ENCODE measurements around the gene FIBCD1.

Gene FIBCD1

DNA sequence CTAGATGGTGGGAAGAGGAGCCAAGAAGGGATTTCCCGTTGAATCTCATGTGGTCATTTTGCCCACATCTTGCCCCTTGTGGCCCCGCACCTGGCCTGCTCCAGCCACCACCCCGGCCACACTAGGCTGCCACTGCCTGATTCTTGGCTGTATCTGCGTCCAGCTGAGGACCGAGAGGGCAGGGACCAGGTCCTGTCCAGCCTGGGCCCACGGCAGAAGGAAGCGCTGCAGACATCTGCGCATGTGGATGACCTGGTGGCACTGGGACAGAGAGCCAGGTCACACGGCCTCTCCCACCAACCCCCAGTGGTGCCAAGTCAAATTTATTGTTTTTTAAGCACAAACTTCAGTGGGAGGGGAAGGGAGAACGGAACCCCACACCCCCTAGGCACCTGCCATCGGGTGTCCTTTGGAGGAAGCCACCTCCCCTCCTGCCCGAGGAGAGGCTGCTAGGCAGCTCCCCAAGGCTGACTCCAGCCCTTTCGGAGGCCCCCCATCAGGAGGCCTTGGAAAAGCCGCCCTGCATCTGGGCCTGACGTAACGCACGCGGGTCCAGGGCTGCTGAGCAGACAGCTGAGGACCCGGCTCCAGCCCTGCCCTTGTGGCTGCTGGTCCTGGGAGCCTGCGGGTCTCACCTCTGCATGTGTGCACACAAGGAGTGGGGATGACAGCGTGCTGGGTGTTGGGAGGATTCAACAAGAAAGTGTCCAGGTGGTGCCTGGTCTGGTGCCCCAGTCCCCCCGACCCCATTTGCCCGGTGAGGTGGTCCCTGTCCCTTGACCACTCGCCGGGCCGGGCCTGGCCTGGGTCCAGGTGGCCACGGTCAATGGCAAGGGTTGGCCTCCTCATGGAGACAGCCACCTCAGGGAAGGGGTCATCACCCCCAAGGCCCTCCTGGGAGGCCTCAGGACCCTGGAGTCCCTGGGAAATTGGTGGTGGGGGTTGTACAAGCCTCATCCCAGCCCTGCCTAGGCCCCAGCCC is 36.6 kb downstream of the FIBCD1 start:
- FAIRE-seq, result no peak
- TF ChIP-seq, protein P1, sequence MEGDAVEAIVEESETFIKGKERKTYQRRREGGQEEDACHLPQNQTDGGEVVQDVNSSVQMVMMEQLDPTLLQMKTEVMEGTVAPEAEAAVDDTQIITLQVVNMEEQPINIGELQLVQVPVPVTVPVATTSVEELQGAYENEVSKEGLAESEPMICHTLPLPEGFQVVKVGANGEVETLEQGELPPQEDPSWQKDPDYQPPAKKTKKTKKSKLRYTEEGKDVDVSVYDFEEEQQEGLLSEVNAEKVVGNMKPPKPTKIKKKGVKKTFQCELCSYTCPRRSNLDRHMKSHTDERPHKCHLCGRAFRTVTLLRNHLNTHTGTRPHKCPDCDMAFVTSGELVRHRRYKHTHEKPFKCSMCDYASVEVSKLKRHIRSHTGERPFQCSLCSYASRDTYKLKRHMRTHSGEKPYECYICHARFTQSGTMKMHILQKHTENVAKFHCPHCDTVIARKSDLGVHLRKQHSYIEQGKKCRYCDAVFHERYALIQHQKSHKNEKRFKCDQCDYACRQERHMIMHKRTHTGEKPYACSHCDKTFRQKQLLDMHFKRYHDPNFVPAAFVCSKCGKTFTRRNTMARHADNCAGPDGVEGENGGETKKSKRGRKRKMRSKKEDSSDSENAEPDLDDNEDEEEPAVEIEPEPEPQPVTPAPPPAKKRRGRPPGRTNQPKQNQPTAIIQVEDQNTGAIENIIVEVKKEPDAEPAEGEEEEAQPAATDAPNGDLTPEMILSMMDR (IDR thresholded peaks at IDR 0.05; ENCODE audit: insufficient read depth, missing control alignments), result no peak
- no peak for DNase-seq (ENCODE audit: insufficient read length, low spot score)

DNA sequence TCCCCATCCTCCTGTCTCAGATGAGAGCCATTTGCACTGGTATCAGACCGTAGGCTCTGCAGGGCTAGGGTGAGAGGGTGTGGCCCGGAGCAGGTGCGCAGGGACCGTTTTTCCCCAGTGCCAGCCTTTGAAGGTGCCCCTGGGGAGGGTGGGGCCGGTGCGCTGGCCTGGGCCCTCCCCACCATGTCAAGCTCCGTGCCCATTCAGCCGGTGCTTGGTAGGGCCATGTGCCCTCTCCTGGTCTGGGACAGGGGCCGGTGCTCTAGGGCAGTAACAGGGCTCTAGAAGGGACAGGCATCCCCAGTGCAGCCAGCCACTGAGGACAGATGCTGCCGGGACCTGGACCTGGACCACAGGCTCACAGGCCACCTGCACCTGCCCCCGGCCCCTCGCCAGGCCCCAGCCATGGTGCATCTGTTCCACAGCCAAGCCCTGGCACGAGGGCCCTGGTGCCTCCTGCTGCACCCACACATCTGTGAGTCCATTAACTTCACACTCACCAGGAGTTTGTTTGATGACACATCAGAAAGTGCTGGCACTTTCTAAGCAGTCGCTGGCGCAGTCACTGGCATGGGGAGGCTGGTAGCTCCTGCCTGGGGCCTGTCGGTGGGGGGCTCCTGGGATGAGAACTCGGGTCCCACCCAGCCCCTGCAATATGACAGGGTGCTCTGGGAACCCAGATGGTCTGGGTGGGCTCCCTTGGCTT is 37.4 kb downstream of the FIBCD1 start:
- TF ChIP-seq, protein P1 (IDR thresholded peaks at IDR 0.05; ENCODE audit: insufficient read depth, missing control alignments), result no peak
- no peak for DNase-seq (ENCODE audit: insufficient read length, low spot score)
- no peak for FAIRE-seq

DNA sequence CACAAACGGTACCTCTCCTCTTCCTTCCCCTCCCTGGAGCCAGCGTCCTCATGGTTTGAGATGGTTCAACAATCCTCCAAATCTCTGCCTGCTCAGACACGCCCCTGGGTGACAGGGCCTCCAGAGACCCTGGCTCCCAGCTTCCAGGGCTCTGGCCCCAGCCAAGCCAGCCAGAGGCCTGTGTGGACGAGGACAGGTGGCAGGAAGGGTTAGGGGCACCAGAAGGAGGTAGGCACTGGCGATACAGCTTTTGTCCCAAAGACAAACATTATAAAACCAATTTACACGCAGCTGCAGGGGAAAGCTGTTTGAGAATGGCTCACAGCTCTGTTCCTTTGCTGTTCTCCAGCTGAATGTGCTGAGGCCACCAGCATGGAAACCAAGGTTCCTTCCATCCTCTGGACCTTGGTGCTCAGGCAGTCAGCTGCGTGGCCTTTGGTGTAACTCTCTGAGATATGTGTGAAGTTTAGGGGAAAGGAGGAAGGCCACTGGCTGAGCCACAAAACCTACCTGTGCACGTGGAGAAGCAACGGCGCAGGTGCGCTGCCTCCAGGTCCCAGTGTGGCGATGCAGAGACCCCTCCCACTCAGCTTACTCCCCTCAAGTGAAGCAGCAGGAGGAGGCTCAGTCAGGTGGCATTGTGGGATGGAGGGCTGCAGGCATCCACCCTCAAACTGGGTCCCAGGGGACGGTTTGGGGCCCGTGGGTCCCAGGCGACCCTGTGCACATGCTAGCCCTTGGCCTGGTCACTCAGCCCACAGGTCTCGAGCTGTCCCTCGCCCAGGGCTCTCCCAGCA is 38.1 kb downstream of the FIBCD1 start:
- TF ChIP-seq, protein P1 (IDR thresholded peaks at IDR 0.05; ENCODE audit: insufficient read depth, missing control alignments), result no peak
- no peak for DNase-seq (ENCODE audit: insufficient read length, low spot score)
- no peak for FAIRE-seq

DNA sequence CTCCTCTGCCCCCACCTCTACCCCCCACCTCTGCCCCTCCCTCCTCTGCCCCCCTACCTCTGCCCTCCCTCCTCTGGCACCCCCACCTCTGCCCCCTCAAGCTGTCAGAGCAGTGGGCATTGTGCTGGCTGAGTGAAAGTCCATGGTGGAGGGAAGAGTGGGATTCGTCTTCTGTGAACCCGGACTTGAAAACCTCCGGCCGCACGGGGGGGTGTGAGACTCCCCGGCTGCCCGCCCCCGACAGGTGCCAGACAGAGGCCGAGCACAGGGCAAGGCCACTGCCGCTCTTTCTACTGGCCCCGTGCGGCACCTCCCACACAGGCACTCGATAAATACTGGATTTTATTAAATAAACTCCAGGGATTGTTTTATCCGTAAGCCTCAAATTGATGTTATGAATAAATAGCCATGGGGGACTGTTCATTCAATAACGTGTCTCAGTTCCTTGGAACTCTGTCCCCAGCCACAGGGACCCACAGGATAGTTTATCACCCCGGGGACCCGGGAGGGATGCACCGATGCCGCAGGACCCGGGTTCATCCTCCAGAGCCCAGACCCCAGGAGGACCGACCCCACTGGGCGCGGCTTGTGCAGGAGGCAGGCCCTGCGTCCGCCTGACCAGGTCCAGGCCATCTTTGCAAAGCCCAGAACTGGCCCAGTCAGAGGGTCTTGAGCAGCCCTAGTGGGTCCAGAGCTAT is 39.8 kb downstream of the FIBCD1 start:
- no peak for FAIRE-seq
- DNase-seq (ENCODE audit: insufficient read length, low spot score), result no peak
- TF ChIP-seq, protein P1 (IDR thresholded peaks at IDR 0.05; ENCODE audit: insufficient read depth, missing control alignments), result no peak

DNA sequence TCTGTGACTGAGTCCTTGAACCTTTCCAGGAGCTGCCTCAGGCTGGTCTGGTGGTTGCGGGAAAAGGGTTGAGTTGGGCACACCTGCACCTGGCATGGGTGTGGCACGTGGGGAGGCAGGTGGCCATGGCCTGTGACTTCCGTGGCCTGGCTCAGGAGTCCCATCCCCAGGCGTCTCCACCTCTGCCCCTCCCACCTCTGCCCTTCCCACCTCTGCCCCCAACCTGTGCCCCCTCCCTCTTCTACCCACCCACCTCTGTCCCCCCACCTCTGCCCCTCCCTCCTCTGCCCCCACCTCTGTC is 40.5 kb downstream of the FIBCD1 start:
- no peak for FAIRE-seq
- TF ChIP-seq, protein P1 (IDR thresholded peaks at IDR 0.05; ENCODE audit: insufficient read depth, missing control alignments), result no peak

DNA sequence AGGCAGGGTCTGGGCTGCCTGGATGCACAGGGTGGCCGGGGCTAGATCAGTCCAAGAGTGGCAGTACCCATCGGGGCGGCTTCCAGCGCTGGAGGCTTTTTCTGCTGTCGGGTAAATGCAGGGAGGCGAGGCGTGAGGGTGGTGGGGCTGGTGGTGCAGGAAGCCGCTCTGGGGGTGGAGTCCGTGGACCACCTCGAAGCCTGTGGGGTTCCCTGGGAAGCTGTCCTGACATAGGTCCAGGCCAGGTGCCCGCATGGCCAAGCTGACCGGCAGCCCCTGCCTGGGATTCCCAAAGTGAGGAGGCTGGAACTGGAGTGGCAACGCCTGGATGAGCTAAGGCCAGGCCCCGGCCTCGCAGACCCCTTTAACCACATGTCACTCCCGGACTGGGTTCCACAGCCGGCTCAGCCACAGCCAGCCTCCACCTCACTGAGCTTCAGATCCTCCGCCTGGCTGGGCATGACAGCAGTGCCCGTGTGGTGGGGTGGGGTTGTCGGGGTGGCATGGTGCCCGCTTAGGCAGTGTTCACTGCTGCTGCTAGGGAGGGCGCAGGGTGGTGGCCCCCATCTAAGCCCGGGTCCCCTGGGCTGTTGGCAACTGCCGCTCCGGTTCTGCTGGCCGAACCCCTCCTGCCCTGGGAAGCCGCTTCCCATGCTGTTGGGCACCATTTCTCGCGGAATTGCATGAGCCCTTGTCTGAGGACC is 41.0 kb downstream of the FIBCD1 start:
- FAIRE-seq, result no peak
- TF ChIP-seq, protein P1 (IDR thresholded peaks at IDR 0.05; ENCODE audit: insufficient read depth, missing control alignments), result no peak
- no peak for DNase-seq (ENCODE audit: insufficient read length, low spot score)

More for the DNA sequence above, 40.5 kb downstream of the FIBCD1 start:
- no peak for DNase-seq (ENCODE audit: insufficient read length, low spot score)
